22Rv1 (cell line): ENCODE data around the gene BRCA1.
"Not testable (repeated sequence)": the region's sequence is repeated elsewhere in the genome, so short reads cannot be mapped to it uniquely, and the experiment has no call there.

Source experiments
- H3K27ac ChIP-seq: fragments of 450-650 bp; 2 replicates; pipeline ENCODE4 v1.5.1; 2017
- CTCF ChIP-seq: fragments of 450-650 bp; IDR thresholded peaks from 2 replicates; pipeline ENCODE4 v1.5.1; 2017; ENCODE audit warnings: mild to moderate bottlenecking
- ZFX ChIP-seq: fragments of 450-650 bp; IDR thresholded peaks from 2 replicates; pipeline ENCODE4 v1.6.1; 2017; ENCODE audit warnings: antibody characterized with exemption, borderline replicate concordance

Gene BRCA1

GRCh38 chr17:43135454-43135819 is 10.3 kb upstream of the BRCA1 start:
- H3K27ac ChIP-seq: no peak overlapping the region
- no peak for TF ChIP-seq ZFX
- TF ChIP-seq CTCF: no peak

GRCh38 chr17:43134774-43135453 is 9.8 kb upstream of the BRCA1 start:
- TF ChIP-seq CTCF (no peak), ZFX (no peak)
- no peak overlapping the region for H3K27ac ChIP-seq

GRCh38 chr17:43133439-43133838 is 8.3 kb upstream of the BRCA1 start:
- not testable (repeated sequence) for H3K27ac ChIP-seq

GRCh38 chr17:43132117-43132516 is 7.0 kb upstream of the BRCA1 start:
- H3K27ac ChIP-seq: no peak overlapping the region
- no peak for TF ChIP-seq CTCF
- TF ChIP-seq ZFX: no peak

- TF ChIP-seq CTCF: no peak
- TF ChIP-seq ZFX: no peak
- no peak overlapping the region for H3K27ac ChIP-seq
Measured at GRCh38 chr17:43129671-43130010, 4.5 kb upstream of the BRCA1 start.

- not testable (repeated sequence) for H3K27ac ChIP-seq
Measured at GRCh38 chr17:43127333-43127876, 2.2 kb upstream of the BRCA1 start.

- TF ChIP-seq ZFX: no peak
- TF ChIP-seq CTCF: no peak
- H3K27ac ChIP-seq: peak overlapping the region; percentile 88; the same call in 1 of the 2 replicates
Measured at GRCh38 chr17:43126911-43127290, 1.7 kb upstream of the BRCA1 start.

GRCh38 chr17:43125967-43126910 is 1.1 kb upstream of the BRCA1 start:
- TF ChIP-seq ZFX: no peak

More at GRCh38 chr17:43125967-43126910, 1.1 kb upstream of the BRCA1 start:
- peak overlapping the region; percentile 88 for H3K27ac ChIP-seq
